Stomach (tissue), 9 donors: ENCODE results near the gene DYNC2I2. TPM values are rescaled to one million over a fixed set of nuclear protein-coding genes. Genes with fewer than 3 reads are reported as not detected.
"Not testable (repeated sequence)": the region's sequence is repeated elsewhere in the genome, so short reads cannot be mapped to it uniquely, and the experiment has no call there.

Experiments
- DNase-seq, 2 donors: peaks; one replicate each; pipeline versions ENCODE4 v3.0.0 to v3.0.0-alpha.2; 2013 to 2019
- H3K27ac ChIP-seq, 5 donors: fragments of 200-600 bp in 4 of 5; sonication (generic) in 4 of 5; one replicate each; pipeline ENCODE4 v1.5.1; 2013 to 2019; ENCODE audit warnings: mild to moderate bottlenecking in 1 of 5, moderate library complexity in 1 of 5
- H3K27me3 ChIP-seq, 3 donors: fragments of 200-600 bp; sonication (generic); one replicate each; pipeline ENCODE4 v1.5.1; 2017 to 2019; ENCODE audit warnings: mixed run types in 1 of 3
- H3K36me3 ChIP-seq, 4 donors: fragments of 200-600 bp; sonication (generic); 1 replicate in 3 of 4; 2 replicates in 1 of 4; pipeline ENCODE4 v1.5.1; 2016 to 2019
- H3K4me1 ChIP-seq, 4 donors: fragments of 200-600 bp; sonication (generic); one replicate each; pipeline ENCODE4 v1.5.1; 2016 to 2019
- H3K4me3 ChIP-seq, 4 donors: fragments of 200-600 bp; sonication (generic) in 3 of 4; one replicate each; pipeline ENCODE4 v1.5.1; 2016 to 2019; ENCODE audit warnings: mild to moderate bottlenecking in 1 of 4
- H3K9me3 ChIP-seq, 4 donors: fragments of 200-600 bp; sonication (generic); one replicate each; pipeline ENCODE4 v1.5.1; 2016 to 2019
- CTCF ChIP-seq, 7 experiments: fragments of 450-650 bp in 4 of 7; fragments of 200-600 bp in 3 of 7; sonication (generic) in 3 of 7; IDR thresholded peaks; one replicate each; pipeline ENCODE4 v1.5.1; 2016 to 2019; ENCODE audit warnings: antibody characterized with exemption in 7 of 7, control low read depth in 2 of 7, mild to moderate bottlenecking in 1 of 7
- EP300 ChIP-seq: sonication (generic); formaldehyde crosslinking; IDR thresholded peaks from one replicate; pipeline ENCODE4 v1.6.1; 2017; ENCODE audit warnings: antibody characterized with exemption
- POLR2A ChIP-seq, 4 donors: fragments of 450-650 bp; IDR thresholded peaks; one replicate each; pipeline ENCODE4 v1.6.1; 2016; ENCODE audit warnings: antibody characterized with exemption in 4 of 4, control low read depth in 2 of 4, mild to moderate bottlenecking in 1 of 4, moderate library complexity in 1 of 4
- POLR2AphosphoS5 ChIP-seq, 3 donors: sonication (generic); formaldehyde crosslinking; IDR thresholded peaks; one replicate each; pipeline ENCODE4 v1.6.1; 2016; ENCODE audit warnings: antibody characterized with exemption in 3 of 3
- WGBS, 5 donors: extraction: QIAGEN DNeasy Blood & Tissue Kit in 3 of 5; methylation state at CpG; one replicate each; pipeline versions ENCODE4 v1.1.5 to v1.1.7; 2013 to 2018; 5-methylcytosine and 5-hydroxymethylcytosine counted together
- intact Hi-C: fragments of 100-400 bp; cut with DNase I; formaldehyde crosslinking; loops from one replicate; pipeline ENCODE4 v1.15.1; 2023; ENCODE audit warnings: low total_unique reads
- polyA plus RNA-seq, 3 donors: library from polyadenylated mRNA; stranded (reverse); fragments of 200-250 nt; gene quantifications; one replicate each; pipeline ENCODE4 v1.2.3, GENCODE V29; 2013
- total RNA-seq, 5 donors: library from RNA; depleted of rRNA; stranded (reverse); fragments of >200 nt; gene quantifications; one replicate each; pipeline versions ENCODE4 v1.1.0 to v1.2.3, GENCODE V29; 2014 to 2016
- donor health status: healthy with polysubstance abuse.
- donor health status: Bipolar disorder and iron deficiency.
- donor health status: healthy.

The DYNC2I2 gene
- total and polyA plus RNA-seq, 8 donors = 2.9 to 125 (median 53.3) TPM

GRCh38 chr9:128694344-128694743, 37.7 kb upstream of the DYNC2I2 start:
- Histone ChIP-seq H3K4me3 (no peak overlapping the region), H3K36me3 (peaks cover 37 to 65% (median 61%) of the 10 kb centered on the region in 4 donors), H3K4me1 (peaks cover 13 to 28% (median 17%) of the 10 kb centered on the region in 4 donors), H3K27me3 (no peaks in the 10 kb centered on the region), H3K27ac (no peak overlapping the region), H3K9me3 (no peaks in the 10 kb centered on the region)
- no peak for DNase-seq
- WGBS, 5 donors = 68 to 85% (median 73%) methylated on average over 6 of the region's 6 CpGs
- intact Hi-C loops = loop anchor here (10.0 kb wide), 1 partner anchor 50 kb away; no protein-coding TSS in a partner anchor
- TF ChIP-seq CTCF (IDR thresholded peaks at IDR 0.05) (no peak), POLR2A (IDR thresholded peaks at IDR 0.05) (no peak), EP300 (no peak), POLR2AphosphoS5 (IDR thresholded peaks at IDR 0.05) (no peak)

DNA sequence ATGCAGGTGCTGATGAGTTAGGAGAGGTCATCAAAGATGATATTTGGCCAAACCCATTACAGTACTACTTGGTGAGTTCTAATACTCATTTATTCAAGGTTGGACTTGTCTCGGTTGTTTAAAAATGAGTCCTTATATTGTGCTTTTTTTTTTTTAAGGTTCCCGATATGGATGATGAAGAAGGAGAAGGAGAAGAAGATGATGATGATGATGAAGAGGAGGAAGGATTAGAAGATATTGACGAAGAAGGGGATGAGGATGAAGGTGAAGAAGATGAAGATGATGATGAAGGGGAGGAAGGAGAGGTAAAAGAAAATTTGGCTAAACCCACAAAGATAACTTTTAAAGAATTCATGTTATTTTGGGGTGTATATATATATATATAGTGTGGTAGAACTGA, 37.1 kb upstream of the DYNC2I2 start:
- intact Hi-C loops = loop anchor here (10.0 kb wide), 1 partner anchor 49 kb away; no protein-coding TSS in a partner anchor
- not testable (repeated sequence) for DNase-seq, H3K27ac ChIP-seq, H3K9me3 ChIP-seq, H3K4me3 ChIP-seq, H3K27me3 ChIP-seq
- peaks cover 13 to 28% (median 17%) of the 10 kb centered on the region in 4 donors for H3K4me1 ChIP-seq
- H3K36me3 ChIP-seq = peaks cover 37 to 65% (median 61%) of the 10 kb centered on the region in 4 donors
- WGBS, 5 donors = 78 to 92% (median 89%) methylated on average over 3 of the region's 3 CpGs

DNA sequence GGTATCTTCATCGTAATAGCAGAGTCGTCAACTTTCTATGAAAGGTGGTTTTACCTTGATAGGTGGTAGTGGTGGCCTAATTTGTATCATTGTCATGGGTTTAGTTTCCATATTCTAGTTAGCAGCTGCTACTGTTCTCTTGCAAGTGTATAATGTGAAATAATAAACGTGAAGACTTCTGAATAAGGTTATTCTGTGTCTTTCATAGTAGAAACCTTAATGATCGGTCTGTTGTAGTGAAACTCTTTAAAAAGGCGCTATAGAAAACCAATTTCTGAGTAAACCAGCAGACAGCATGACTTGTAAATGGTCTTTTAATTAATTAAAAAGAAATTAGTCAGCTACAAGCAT, 34.0 kb upstream of the DYNC2I2 start:
- Histone ChIP-seq H3K36me3 (peaks cover 32 to 49% (median 46%) of the 10 kb centered on the region in 4 donors), H3K4me3 (peak overlapping the region; percentile 86 to 99 (median 94)), H3K27ac (peak overlapping the region in 3 of 5 donors; percentile 76 to 99 (median 98)), H3K27me3 (no peaks in the 10 kb centered on the region), H3K9me3 (no peaks in the 10 kb centered on the region), H3K4me1 (peaks cover 19 to 49% (median 42%) of the 10 kb centered on the region in 4 donors)
- TF ChIP-seq POLR2AphosphoS5 (IDR thresholded peaks at IDR 0.05) = no peak
- no peak for TF ChIP-seq CTCF (IDR thresholded peaks at IDR 0.05)
- no peak for TF ChIP-seq POLR2A (IDR thresholded peaks at IDR 0.05)
- TF ChIP-seq EP300 = no peak
- no peak for DNase-seq
- intact Hi-C loops = loop anchor here (10.0 kb wide), 1 partner anchor 46 kb away; no protein-coding TSS in a partner anchor
- 5 to 11% (median 7%) methylated on average over 5 of the region's 5 CpGs for WGBS, 5 donors

- DNase-seq = peak; percentile 31 to 86
- H3K4me1 ChIP-seq = peaks cover 25 to 55% (median 48%) of the 10 kb centered on the region in 4 donors
- H3K36me3 ChIP-seq = peaks cover 28 to 43% (median 40%) of the 10 kb centered on the region in 4 donors
- intact Hi-C loops = loop anchor here (10.0 kb wide), 1 partner anchor 45 kb away; no protein-coding TSS in a partner anchor
- H3K27me3 ChIP-seq = no peaks in the 10 kb centered on the region
- peak overlapping the region; percentile 64 to 99 (median 98) for H3K27ac ChIP-seq
- H3K4me3 ChIP-seq = peak overlapping the region; percentile 86 to 99 (median 94)
- 0 to 1% (median 0%) methylated on average over 13 to 76 of the region's 83 CpGs for WGBS, 5 donors
- TF ChIP-seq POLR2AphosphoS5 (IDR thresholded peaks at IDR 0.05) (no peak), POLR2A (IDR thresholded peaks at IDR 0.05) (no peak), EP300 (no peak), CTCF (IDR thresholded peaks at IDR 0.05) (no peak)
- H3K9me3 ChIP-seq = no peaks in the 10 kb centered on the region
Measured at GRCh38 chr9:128689820-128690683, 33.4 kb upstream of the DYNC2I2 start.
